CD4-positive, alpha-beta T cell treated with Interleukin-1 beta for 1 hour (primary cell): Measurements from ENCODE around the gene TCOF1.

Experiments
- DNase-seq, 2 donors: peaks; one replicate each; pipeline ENCODE4 v3.0.0-alpha.2; 2020 to 2022

TCOF1 gene

DNA sequence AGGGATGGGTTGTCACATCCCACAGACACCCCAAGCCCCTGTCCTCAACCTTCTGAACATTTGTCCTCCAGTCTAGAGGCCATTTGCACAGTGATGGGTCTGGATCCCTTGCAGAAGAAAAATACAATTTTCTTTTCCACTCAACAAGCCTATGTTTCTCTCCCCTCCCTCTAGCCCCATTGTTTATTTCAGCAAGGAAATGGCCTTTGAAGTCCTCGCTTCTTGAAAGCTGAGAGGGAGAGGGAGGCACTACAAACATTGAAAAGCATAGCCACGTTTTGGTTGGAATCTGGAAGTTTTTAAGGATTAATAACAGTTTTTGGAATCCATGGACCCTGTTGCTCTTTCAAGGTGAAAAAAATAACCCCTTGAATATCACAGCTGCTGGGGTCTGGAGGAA lies 30.8 kb upstream of the TCOF1 start:
- no peak for DNase-seq

DNA sequence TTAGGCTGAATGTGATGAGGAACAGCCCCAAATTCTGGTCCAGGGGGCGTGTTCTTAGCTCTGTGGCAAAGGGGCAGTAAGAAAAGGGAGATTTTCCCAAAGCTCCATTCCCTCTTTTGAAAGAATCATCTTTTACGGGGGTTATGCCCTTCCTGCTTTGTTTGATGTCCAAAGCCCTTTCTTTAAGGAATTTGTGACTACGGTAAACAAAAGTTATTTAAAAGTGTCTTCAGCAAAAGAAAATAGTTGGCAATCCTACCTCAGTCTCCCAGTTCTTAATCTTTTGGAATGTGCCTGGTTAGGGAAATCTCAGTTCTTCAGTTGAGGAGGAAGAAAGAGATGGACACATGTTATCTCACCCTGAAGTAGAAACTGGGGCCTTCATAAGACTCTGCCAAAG lies 30.4 kb upstream of the TCOF1 start:
- no peak for DNase-seq

DNA sequence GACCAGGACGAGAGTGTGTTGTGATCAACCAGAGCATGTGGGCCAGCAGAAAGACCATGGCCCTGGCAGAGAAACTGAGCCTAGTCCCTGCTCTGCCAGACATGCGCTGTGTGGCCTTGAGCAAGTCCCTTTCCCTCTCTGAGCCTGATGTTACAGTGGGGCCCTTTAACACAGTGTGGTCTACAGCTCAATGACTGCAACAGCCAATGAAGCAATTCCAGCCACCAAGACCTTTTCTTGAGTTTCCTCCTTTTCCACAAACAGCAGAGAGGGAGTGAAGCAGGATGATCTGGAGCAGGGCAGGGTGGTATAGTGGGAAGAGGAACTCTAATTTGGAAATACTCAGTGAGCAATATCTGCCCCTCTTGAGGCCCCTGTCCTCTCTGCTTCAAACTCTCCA lies 29.0 kb upstream of the TCOF1 start:
- DNase-seq = no peak

DNA sequence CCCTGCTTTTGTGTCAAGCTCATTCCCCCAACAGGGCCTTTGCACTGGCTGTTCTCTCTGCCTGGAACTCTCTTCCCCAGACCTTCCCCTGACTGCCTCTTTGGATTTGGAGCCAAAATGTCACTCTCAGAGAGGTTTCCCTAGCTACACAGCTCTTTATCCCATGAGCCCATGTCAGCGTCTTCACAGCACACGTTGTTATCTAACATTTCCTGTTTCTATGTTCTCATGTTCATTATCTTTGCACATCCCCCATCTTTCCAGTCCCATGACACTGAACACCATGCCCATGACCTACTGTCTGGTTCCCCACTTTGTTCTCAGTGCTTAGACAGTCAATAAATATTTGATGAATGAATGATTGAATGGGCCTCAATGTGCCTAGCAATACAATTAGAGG lies 28.5 kb upstream of the TCOF1 start:
- DNase-seq = no peak

DNA sequence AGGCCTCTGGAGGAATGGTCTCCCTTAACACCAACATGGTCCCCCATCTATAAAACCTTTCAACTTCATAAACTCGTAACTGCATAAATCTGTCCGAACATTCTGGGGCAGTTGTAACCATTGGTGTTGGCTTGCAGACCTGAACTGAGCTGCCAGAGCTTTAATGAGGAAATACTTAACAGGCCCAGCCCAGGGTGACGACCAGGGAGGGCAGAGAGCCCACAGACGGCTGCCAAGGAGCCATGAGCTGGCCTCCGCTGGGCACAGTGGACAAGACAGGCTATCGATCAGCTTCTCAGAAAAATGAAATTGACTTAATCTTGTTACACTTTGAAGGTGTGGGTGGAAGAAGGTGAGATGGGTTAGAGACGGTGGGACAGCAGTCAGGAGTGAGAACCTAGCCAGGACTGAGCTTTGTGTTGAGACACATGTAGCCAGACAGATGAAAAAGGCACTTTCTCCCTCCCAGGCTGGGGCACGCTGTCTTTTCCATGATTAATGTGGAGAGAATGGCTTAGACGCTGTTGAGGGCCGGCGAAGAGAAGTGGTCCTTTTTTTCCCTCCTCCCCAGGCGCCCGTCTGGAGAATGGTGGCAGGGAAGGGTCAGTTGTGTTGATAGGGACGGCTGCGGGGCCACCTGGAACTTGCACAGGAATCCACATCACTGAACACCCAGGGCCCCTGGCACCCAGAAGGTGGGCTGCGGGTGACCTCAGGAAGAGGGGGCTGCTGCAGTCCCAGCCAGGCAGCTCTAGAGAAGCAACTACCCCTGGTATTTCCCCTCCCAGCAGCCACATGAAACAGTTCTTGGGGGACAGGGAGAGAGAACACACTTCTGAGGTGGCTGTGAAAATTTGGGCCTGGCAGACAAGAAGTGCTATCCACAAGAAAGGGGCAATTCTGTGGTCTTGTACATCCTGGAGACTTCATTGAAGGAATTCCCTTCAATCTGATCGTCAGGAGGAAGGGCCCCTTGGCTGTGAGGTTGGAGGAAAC lies 27.3 kb upstream of the TCOF1 start:
- no peak for DNase-seq

DNA sequence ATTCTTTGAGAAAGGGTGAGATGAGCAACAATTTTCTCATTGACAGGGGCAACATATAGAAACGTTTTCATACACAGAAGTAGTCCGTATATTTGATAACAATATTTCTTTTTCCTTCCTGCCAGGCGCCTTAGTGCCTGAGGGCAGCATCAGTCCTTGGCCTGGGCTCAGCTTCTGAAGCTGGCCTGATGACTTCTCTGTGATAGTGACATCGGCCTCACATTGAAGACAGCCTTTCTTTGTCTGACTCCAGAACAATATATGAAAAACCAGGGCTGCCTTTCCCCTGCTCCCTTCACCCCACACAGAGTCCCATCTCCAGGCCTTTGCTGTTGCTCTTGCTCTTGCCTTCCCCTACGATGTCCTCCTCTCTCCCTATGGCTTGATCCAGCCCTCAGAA lies 24.1 kb upstream of the TCOF1 start:
- no peak for DNase-seq

DNA sequence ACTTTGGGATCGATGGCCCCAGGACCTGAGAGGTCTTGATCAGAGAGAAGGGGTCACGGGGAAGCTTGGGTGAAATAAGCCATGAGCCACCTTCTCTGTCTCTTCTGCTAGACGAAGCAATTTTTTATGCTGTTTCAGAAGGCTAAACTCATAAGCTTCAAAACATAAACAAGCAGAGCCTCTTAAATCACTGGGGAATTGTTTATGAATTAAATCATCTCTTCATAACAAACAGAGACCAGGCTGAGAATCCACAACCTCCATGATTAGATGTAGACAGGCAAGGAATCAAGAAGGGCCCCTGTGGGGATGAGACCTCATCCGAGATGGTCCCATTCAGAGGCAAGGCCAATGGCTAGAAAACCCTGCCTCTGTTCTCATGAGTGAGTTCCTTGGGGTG lies 21.7 kb upstream of the TCOF1 start:
- DNase-seq = no peak

DNA sequence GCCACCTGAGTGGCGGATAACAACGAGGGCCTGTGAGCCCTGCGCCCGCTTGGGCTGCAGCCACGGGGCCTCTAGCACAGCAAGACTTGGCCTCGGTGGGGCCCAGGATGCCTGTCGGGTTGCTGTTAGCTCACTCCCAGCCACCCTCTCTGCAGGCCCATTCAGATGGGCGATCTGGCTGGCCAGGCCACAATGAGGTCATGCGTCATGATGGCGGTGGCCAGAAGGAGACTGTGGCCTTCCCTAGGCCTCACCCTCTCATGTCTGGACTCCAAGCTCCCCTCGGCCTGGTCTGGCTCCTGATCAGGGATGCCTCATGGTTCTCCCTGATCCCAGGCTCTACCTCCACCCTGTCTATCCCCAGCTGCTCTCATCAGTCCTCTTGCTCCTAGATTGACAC lies 19.0 kb upstream of the TCOF1 start:
- DNase-seq = no peak

DNA sequence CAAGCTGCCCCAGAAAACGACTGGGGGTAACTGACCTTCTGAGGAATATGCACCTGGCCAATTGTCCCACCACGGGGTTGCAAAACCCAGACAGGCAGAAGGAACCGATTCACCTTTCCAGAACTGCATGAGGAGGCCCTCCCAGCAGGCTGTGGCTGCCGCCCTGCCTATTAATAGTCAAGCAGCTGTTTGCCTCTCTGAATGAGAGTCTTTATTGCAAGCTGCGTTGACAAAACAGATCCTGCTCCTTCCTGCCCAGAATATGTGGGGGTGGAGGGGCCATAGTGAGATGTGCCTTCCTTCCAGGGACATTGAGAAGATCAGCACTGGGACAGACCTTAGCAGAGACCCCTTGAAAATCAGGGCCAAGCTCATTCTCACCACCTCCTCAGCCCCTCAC lies 18.3 kb upstream of the TCOF1 start:
- no peak for DNase-seq

DNA sequence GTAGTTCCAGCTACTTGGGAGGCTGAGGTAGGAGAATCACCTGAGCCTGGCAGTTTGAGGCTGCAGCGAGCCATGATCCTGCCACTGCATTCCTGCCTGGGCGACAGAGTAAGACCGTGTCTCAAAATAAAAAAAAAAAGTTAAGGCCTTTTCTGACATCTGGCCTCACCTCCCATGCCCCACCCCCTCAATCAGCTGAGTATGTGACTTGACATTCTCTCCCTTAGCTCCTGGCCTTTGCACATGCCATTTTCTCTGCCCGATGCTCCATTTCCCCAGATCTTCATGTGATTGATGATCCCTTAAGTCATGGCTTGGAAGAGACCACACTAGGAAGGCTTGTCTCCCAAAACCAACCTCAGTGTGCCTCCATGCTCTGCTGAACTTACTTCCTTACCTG lies 17.7 kb upstream of the TCOF1 start:
- no peak for DNase-seq

DNA sequence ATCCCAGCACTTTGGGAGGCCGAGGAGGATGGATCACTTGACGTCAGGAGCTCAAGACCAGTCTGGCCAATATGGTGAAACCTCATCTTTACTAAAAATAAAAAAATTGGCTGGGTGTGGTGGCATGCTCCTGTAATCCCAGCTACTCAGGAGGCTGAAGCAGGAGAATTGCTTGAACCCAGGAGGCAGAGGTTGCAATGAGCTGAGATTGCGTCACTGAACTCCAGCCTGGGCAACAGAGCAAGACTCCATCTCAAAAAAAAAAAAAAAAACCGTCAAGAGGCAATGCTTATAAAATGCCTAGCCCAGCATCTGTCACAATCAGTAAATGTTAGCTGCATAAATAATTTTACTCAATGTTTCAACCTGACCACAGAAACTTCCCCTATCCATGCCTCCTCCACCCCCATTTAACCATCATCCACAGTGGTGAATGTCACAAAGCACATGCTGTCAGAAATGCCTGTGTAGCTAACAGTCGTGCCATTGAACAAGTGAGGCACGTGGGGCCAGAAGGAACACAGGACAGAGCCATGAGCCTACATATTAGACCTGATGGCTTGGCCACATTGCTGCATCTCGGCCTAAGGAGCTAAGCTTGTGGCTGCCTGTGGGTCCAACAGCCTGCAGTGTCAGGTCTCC lies 16.8 kb upstream of the TCOF1 start:
- no peak for DNase-seq

DNA sequence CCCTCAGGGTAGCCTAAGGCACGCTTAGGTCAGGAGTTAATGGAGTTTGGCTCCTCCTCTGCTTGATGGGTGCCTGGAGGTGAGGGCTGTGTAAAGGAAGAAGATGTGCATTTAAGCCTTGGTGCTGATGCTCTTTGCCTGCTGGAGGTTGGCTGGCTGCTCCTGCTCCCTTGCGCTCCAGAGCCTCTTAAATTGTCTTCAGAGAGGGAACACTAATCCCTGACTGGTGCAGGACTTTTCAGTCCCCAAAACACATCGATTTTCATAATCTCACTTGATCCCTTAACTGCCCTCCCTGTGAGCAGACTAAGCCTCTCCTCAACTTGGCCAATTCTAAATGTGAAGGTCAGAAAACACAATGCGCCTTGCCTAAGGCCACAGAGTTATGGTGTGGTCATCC lies 16.2 kb upstream of the TCOF1 start:
- no peak for DNase-seq

DNA sequence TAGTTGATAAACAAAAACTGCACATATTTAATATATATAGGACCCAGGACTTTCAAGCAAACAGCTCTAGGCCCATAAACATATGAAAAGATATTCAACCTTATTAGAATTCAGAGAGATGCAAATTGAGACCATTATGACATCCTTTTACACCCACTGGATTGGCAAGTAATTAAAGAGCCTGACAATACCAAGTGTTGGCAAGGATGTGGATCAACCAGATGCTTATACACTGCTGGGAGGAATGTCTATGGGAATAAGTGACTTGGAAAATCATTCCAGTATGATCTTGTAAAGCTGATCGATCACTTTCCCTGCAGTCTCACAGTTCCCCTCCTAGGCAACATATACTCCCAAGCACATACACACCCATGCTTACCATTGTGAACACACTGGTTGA lies 15.5 kb upstream of the TCOF1 start:
- no peak for DNase-seq

DNA sequence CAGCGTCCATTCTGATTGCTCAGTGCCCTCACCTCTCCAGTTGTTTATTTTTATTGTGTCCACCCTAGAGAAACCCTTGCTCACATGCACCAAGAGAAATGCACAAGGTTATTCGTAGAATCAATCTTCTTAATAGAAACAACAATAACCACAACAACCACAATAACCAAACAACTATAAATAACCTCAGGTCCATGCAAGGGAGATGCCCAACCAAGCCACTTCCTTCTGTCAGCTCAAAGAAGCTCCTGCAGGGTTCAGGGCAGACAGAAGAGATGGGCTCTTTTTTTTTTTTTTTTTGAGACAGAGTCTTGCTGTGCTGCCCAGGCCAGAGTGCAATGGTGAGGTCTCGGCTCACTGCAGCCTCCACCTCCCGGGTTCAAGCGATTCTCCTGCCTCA lies 14.9 kb upstream of the TCOF1 start:
- no peak for DNase-seq

DNA sequence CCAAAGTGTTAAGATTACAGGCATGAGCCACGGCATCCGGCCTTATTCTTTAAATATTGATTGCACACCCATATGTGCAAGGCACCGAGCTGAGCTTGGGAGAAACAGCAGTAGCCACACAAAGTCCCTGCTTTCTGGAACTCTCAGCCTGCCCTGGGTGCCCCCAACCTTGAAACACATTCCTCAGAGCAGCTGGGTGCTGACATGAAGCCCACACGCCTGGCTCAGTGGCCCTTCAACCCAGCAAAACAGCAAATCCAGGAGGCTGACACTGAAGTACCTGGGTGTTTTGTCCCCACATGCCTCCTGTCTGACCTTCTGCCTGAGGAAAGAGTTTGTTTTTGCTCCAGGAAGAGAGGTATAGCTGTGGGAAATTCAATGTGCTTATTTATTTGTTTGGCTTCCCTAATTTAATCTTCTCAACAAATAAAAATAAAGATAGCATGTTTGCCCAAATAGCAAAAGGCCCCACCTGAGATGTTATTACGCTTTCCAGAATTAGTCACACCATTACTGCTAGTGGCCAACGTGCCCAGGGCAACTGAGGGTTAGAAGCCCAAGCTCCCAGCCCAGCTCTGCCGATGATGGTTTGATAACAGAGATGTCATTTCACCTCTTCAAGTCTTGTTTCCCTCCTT lies 13.4 kb upstream of the TCOF1 start:
- no peak for DNase-seq

DNA sequence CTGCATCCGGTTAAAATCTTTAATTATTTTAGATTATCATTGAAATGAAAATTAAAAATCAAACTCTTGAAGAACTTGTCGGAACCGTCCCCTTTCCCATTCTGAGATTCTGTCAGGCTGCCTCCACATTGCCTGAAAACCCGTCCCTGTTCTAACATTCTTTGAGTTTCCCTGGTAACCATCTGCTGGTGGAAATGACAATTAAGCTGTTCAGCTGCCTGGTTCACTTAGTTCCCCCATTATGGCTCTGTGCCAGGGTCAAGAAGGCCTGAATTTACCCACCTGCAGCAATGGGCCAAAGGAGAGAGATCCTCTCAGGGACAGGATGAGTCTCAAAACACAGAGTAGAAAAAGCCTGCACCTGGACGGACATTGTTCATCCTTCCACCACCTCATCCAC lies 11.8 kb upstream of the TCOF1 start:
- DNase-seq = no peak

DNA sequence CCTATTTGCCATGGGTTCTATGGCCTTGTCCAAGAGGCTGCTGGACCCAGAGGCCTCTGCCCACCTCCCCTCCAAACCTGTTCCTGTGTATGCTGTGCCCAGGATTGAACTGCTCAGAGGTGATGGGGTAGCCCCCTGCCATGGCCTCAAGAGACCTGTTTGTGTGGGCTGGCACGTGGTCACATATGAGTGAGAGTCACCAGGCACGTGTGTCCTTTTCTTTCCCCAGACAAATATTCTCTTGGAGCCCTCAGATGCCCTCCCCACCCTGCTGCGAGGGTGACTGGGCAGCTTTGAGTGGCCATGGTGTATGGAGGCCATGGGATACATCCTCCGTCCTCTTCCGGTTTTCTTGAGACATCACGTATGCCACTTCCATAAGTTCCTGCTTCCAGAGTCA lies 10.9 kb upstream of the TCOF1 start:
- DNase-seq = no peak

DNA sequence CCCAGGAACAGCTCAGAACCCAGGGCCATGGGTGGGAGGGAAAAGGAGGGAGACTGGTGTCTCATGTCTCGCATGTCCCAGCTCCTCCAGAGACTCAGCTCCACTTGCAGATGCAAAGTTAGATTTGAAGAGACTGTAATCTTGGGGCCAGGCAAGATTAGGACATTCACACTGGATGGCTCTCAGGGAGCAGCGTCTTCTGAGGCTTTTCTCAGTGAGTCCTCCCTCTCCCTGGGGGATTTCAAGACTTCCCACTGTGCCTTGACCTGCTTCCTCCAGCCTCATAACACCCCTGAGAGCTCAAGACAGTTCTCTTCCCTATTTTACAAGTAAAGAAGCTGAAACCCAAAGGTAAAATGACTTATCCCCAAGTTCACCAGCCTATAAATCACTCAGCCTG lies 10.5 kb upstream of the TCOF1 start:
- no peak for DNase-seq

DNA sequence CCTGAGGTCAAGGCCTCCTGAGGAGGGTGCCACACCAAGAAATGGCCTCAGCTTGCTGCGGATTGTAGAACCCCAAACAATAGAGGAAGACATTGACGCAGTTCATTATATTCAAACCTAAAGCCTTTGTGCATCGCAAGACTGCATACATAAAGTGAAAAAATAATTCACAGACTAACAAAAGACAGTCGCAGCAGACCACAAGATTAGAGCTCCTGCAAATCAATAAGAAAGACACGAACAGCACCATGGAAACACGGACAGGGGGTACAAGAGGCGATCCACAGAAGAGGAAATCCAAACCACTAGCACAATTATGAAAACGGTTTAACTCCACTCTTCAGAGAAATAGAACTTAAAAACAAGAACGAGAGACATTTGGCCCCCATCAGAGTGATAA lies 10.0 kb upstream of the TCOF1 start:
- no peak for DNase-seq

DNA sequence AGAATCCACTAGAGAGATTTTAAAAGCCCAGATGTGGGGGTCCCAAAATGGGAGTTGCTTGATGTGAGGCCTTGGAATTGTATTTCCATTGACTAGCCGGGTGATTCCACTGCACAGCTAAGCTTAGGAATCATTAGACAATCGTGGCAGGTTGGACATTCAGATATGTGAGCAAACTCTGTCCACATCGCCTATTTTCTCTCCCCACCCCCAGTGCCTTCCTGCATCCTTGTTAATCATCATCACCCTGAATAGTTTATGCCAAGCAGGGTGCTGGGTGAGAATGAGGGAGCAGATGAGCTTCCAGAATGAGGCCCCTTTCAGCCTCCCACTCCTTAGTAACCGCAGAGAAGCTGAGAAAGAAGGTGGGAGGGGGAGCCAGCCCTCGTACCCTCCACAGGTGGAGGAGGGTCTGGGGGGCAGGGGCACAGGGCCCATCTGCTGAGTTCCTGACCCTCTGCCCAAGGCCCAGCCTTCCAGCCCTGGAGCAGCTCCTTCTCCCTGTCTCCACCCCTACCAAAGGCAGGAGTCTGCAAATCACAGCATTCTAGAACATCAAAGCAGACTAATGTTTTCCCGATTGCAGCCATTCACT lies 7.7 kb upstream of the TCOF1 start:
- no peak for DNase-seq

DNA sequence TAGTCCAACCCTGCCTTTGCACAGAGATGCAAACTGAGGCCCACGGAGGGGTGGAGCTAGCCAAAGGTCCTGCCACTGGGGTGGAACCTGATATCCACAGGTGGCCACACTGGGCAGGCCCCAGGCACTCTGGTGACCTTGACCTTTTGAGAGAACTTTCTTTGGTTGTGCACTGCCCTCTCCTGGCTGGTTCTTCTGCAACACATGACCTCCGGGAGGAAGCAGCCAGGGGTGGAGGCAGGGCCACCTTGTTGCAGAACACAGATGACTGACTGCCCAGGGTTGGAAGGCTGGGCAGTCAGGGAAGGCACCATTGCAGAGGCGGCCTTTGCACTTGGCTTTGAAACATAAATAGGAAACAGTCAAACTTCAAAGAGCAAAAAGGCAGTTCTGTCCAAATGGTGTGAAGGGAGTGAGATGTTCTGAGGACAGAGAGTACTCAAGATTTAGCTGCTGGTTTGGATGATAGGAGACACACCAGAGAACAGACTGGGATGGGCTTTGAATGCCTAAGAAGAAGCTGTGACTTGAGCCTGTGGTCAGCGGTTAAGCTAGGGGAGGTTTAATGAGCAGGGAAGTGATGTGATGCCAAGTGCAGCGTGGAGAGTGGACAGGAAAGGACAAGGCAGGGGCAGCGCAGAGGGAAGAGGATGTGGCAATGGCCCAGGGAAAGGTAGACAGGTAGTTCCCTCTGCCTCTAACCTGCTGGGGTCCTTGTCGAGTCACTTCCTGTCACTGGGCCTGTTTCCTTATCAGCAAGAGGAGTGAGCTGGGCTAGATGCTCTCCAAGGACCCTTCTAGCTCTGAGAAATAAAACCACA lies 6.8 kb upstream of the TCOF1 start:
- peak; percentile 54 to 56 for DNase-seq

DNA sequence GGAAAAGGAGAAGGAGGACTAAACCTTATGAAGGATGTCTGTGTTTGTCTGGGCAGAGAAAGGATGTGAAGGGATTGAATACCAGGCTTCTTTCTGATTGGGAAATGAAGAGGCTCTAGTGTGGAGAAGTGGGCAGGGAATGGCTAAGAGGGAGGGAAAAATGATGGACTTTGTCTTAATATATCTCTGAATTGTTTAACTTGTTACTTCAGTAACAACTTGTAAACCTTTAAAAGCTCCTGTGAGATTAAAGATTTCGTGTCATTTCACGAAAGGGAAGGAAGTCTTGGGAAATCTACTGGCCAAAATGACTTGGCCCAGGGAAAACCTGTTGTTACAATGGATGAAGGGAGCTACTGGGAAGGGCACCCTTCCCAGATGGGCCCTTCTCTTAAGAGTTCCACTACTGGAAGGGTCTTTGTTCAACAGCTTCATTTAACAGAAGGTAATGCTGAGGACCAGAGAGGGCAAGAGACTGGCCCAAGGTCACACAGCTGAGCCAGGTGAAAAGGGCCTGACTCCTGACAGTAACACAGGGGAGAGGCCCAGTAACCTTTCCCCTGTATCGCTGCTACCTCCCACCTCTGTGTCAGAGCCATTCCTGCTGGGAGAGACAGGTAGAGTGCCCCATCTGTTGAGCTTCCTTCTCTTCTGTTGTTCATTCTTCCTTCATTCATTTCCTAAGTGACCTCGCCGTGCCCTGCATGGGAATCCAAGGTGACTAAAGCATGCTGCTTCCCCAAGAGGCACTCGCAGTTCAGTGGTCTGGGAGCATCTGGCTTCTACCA lies 5.1 kb upstream of the TCOF1 start:
- DNase-seq = no peak
